HG02973 (cell line): ENCODE data around the gene LHPP.
"Not testable (repeated sequence)": the region's sequence is repeated elsewhere in the genome, so short reads cannot be mapped to it uniquely, and the experiment has no call there.

Source experiments
- ATAC-seq: cut with Tn5 transposase; IDR thresholded peaks from one replicate; pipeline ENCODE4 v1.9.1; 2021; ENCODE audit warnings: moderate library complexity; ENCODE audit not compliant: unreplicated experiment

LHPP gene

GRCh38 chr10:124461642-124462347, at the start of gene LHPP:
TSS of gene LHPP (plus strand) at chr10:124461823. CDS start at chr10:124461863, 40 bp downstream.
- peak; percentile 95 for ATAC-seq

- no peak for ATAC-seq
These were observed 47.5 kb upstream of the LHPP start for GRCh38 chr10:124414076-124414475.

- no peak for ATAC-seq
These were observed 46.4 kb upstream of the LHPP start for GRCh38 chr10:124415210-124415609.

- no peak for ATAC-seq
These were observed 44.9 kb upstream of the LHPP start for GRCh38 chr10:124416733-124417132.

GRCh38 chr10:124417895-124418725, 43.5 kb upstream of the LHPP start:
- ATAC-seq = peak; percentile 17

GRCh38 chr10:124418726-124419501, 42.7 kb upstream of the LHPP start, which contains the start of gene OAT:
TSS of gene OAT (minus strand) at chr10:124418923. CDS start at chr10:124412171, 6,752 bp downstream.
- ATAC-seq = peak; percentile 98

GRCh38 chr10:124419635-124420034, 42.0 kb upstream of the LHPP start:
- ATAC-seq = no peak

- ATAC-seq = no peak
These were observed 41.4 kb upstream of the LHPP start for GRCh38 chr10:124420254-124420653.

- ATAC-seq = no peak
These were observed 38.9 kb upstream of the LHPP start for GRCh38 chr10:124422742-124423141.

- ATAC-seq = no peak
These were observed 37.8 kb upstream of the LHPP start for GRCh38 chr10:124423813-124424212.

GRCh38 chr10:124425227-124425962, 36.2 kb upstream of the LHPP start:
- ATAC-seq = no peak

- ATAC-seq = no peak
These were observed 33.3 kb upstream of the LHPP start for GRCh38 chr10:124428207-124428777.

- no peak for ATAC-seq
These were observed 32.0 kb upstream of the LHPP start for GRCh38 chr10:124429576-124429975.

- no peak for ATAC-seq
These were observed 31.5 kb upstream of the LHPP start for GRCh38 chr10:124430077-124430476.

GRCh38 chr10:124433461-124433860, 28.2 kb upstream of the LHPP start:
- no peak for ATAC-seq

- ATAC-seq = not testable (repeated sequence)
These were observed 25.9 kb upstream of the LHPP start for GRCh38 chr10:124435683-124436082.

- peak; percentile 70 for ATAC-seq
These were observed 25.4 kb upstream of the LHPP start for GRCh38 chr10:124436191-124436638.

GRCh38 chr10:124441694-124442093, 19.9 kb upstream of the LHPP start:
- not testable (repeated sequence) for ATAC-seq

GRCh38 chr10:124446830-124447750, 14.5 kb upstream of the LHPP start:
- ATAC-seq = no peak
